ENCODE data around the gene PRLR.
"Not testable (repeated sequence)": the region's sequence is repeated elsewhere in the genome, so short reads cannot be mapped to it uniquely, and the experiment has no call there.

Gene PRLR

GRCh38 chr5:35127006-35127405, 103.3 kb downstream of the PRLR start:
- DNase-seq (ENCODE audit: low spot score) = no peak

- no peak for DNase-seq (ENCODE audit: low spot score)
Observed at GRCh38 chr5:35125746-35126145, 104.5 kb downstream of the PRLR start.

- DNase-seq (ENCODE audit: low spot score) = no peak
Observed at GRCh38 chr5:35124932-35125331, 105.4 kb downstream of the PRLR start.

- no peak for DNase-seq (ENCODE audit: low spot score)
Observed at GRCh38 chr5:35122819-35123218, 107.5 kb downstream of the PRLR start.

GRCh38 chr5:35120715-35121114, 109.6 kb downstream of the PRLR start:
- no peak for DNase-seq (ENCODE audit: low spot score)

GRCh38 chr5:35117967-35118366, 112.3 kb downstream of the PRLR start:
- no peak for DNase-seq (ENCODE audit: low spot score)

GRCh38 chr5:35115920-35116319, 114.4 kb downstream of the PRLR start:
- DNase-seq (ENCODE audit: low spot score) = no peak

GRCh38 chr5:35114698-35115097, 115.6 kb downstream of the PRLR start:
- peak; percentile 37 for DNase-seq (ENCODE audit: low spot score)

- no peak for DNase-seq (ENCODE audit: low spot score)
Observed at GRCh38 chr5:35112300-35112699, 118.0 kb downstream of the PRLR start.

GRCh38 chr5:35104550-35104949, 125.7 kb downstream of the PRLR start:
- DNase-seq (ENCODE audit: low spot score) = not testable (repeated sequence)

GRCh38 chr5:35103637-35104299, 126.5 kb downstream of the PRLR start:
- no peak for DNase-seq (ENCODE audit: low spot score)

- not testable (repeated sequence) for DNase-seq (ENCODE audit: low spot score)
Observed at GRCh38 chr5:35101720-35102119, 128.6 kb downstream of the PRLR start.

GRCh38 chr5:35101016-35101415, 129.3 kb downstream of the PRLR start:
- no peak for DNase-seq (ENCODE audit: low spot score)

- no peak for DNase-seq (ENCODE audit: low spot score)
Observed at GRCh38 chr5:35098214-35098613, 132.1 kb downstream of the PRLR start.

- no peak for DNase-seq (ENCODE audit: low spot score)
Observed at GRCh38 chr5:35096932-35097331, 133.4 kb downstream of the PRLR start.

GRCh38 chr5:35096216-35096615, 134.1 kb downstream of the PRLR start:
- no peak for DNase-seq (ENCODE audit: low spot score)

- DNase-seq (ENCODE audit: low spot score) = no peak
Observed at GRCh38 chr5:35095366-35095765, 134.9 kb downstream of the PRLR start.

GRCh38 chr5:35094948-35095347, 135.3 kb downstream of the PRLR start:
- DNase-seq (ENCODE audit: low spot score) = no peak

- DNase-seq (ENCODE audit: low spot score) = no peak
Observed at GRCh38 chr5:35092703-35093102, 137.6 kb downstream of the PRLR start.

GRCh38 chr5:35091704-35092103, 138.6 kb downstream of the PRLR start:
- DNase-seq (ENCODE audit: low spot score) = no peak

GRCh38 chr5:35089334-35090314, 140.7 kb downstream of the PRLR start:
- DNase-seq (ENCODE audit: low spot score) = peak; percentile 79

GRCh38 chr5:35087991-35088390, 142.3 kb downstream of the PRLR start:
- DNase-seq (ENCODE audit: low spot score) = no peak

GRCh38 chr5:35083150-35083549, 147.1 kb downstream of the PRLR start:
- no peak for DNase-seq (ENCODE audit: low spot score)

Measured in LoVo (cell line).